GM19351 (cell line): Measurements from ENCODE around the gene ZCCHC18.

Experiments used
- ATAC-seq: cut with Tn5 transposase; IDR thresholded peaks from one replicate; pipeline ENCODE4 v1.9.1; 2021; ENCODE audit warnings: mild to moderate bottlenecking, moderate library complexity; ENCODE audit not compliant: unreplicated experiment

The ZCCHC18 gene

GRCh38 chrX:104130808-104131207 is 18.5 kb downstream of the ZCCHC18 start:
- no peak for ATAC-seq

GRCh38 chrX:104134583-104135261 is 22.4 kb downstream of the ZCCHC18 start:
- ATAC-seq = no peak

- ATAC-seq = no peak
Observed at GRCh38 chrX:104135677-104136076, 23.4 kb downstream of the ZCCHC18 start.

GRCh38 chrX:104136241-104137019 is 24.1 kb downstream of the ZCCHC18 start:
- peak; percentile 93 for ATAC-seq

GRCh38 chrX:104137496-104137895 is 25.2 kb downstream of the ZCCHC18 start:
- ATAC-seq = no peak

DNA sequence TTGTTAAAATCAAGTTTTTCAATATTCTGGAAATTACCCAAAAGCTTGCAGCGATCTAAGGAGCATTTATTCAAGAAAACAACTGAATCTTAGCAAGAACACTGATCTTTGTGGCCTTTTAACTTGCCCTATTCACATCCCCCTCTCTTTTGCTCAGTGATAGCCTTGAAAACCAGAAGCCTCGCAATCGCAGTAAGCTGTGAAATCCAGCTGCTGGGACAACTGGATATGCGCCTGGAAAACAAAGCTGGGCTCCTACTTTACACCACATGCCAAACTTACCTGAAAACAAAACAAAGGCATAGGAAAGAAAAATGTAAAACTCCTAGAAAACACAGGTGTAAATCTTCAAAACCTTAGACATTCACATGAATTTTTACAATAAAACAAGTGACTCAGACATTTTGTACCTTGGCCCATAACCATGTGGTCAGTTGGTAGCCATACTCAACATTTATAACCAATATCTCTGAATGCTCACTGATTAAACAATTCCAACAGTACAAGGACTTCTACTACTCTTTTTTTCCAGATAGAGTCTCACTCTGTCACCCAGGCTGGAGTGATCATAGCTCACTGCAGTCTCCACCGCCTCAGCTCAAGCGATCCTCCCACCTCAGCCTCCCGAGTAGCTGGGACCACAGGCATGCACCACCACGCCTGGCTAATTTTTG is 28.9 kb downstream of the ZCCHC18 start:
- no peak for ATAC-seq

- no peak for ATAC-seq
Observed at GRCh38 chrX:104151037-104151436, 38.7 kb downstream of the ZCCHC18 start.

DNA sequence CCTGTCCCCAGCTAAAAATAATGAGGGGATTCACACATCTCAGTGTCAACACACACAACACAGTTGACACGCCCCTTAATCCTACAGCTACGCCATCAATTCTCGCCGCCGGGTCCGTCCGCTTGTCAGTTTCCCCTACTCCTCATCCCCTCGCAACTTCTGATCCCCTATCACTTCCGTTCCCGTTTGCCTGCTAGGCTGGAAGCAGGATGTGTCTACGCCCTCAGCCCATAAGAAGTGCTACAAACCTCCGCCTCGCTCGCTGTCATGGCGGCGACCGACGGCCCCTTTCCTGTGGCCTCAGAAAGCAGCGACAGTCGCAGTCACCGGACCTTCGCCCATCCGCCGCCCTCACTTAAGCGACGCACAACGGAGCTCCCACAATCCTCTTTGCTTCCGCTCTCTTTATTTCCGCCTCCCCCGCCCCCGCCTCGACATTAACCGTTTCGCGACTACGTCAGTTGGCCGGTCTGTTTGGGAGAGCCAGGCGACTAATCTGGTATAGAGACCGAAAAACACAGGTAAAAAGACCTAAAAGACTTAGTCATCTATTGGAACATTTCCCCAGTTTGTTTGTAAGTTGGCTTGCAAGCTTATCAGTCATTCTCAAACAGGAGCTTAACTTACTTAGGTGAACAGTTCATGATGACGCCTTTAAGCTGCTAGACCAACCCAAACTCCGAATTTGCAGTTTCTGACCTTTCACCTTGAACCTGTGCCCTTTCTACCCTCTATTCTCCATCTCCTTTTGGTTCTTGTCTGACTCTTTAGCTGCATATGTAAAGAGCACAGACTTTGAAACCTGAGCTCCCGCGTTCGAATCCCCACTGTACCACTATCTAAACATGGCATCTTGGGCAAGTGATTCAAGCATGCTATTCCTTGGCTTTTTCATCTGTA is 44.6 kb downstream of the ZCCHC18 start, which contains the start of gene SLC25A53:
Gene SLC25A53 (minus strand): TSS at position 380 of the 900 bp plus-strand sequence. CDS start 51,752 bp downstream, outside the sequence.
- ATAC-seq = peak; percentile 90
